ENCODE data around the gene CHURC1. TPM values are rescaled to one million over a fixed set of nuclear protein-coding genes. Genes with fewer than 3 reads are reported as not detected.

The CHURC1 gene
- total and polyA plus RNA-seq, 2 experiments from 2014 or later, result 42.0 to 218 TPM

GRCh38 chr14:64958201-64958600 is 43.9 kb downstream of the CHURC1 start:
- DNase-seq (ENCODE audit: low spot score) (no peak), ATAC-seq (no peak)
- Mint-ChIP-seq H3K27me3 (ENCODE audit: insufficient read depth, low read depth, poor library complexity) (peaks cover 4% of the 10 kb centered on the region), H3K4me3 (no peak overlapping the region), H3K36me3 (ENCODE audit: low read depth) (peaks cover 12% of the 10 kb centered on the region), H3K9me3 (no peaks in the 10 kb centered on the region; the same call in 2 of the 3 replicates), H3K4me1 (peaks cover 49% of the 10 kb centered on the region), H3K27ac (no peak overlapping the region)
- H3K4me2 ChIP-seq, result no peak overlapping the region
- peaks cover 10% of the 10 kb centered on the region for H3F3A ChIP-seq (replicated peaks; ENCODE audit: low read depth)
- peaks cover 32% of the 10 kb centered on the region for H3K4me1 ChIP-seq (ENCODE audit: insufficient read depth)
- H3K27ac ChIP-seq (ENCODE audit: low read depth), result no peak overlapping the region
- H3K79me2 ChIP-seq (replicated peaks; ENCODE audit: insufficient read depth), result peaks cover 27% of the 10 kb centered on the region
- no peaks in the 10 kb centered on the region for H3K36me3 ChIP-seq (ENCODE audit: insufficient read depth)
- H3K9me2 ChIP-seq (ENCODE audit: insufficient read depth), result no peaks in the 10 kb centered on the region
- no peak overlapping the region for H2AFZ ChIP-seq
- no peaks in the 10 kb centered on the region; the same call in none of the 2 replicates for H4K20me1 ChIP-seq (replicated peaks; ENCODE audit: insufficient read depth)
- no peaks in the 10 kb centered on the region for H3K27me3 ChIP-seq (ENCODE audit: insufficient read depth)
- no peak overlapping the region for H3K4me3 ChIP-seq
- TF ChIP-seq ZNF331 (CRISPR knock-in tag; IDR thresholded peaks at IDR 0.05; ENCODE audit: low read depth) (no peak), ZNF114 (CRISPR knock-in tag; IDR thresholded peaks at IDR 0.05) (no peak), JUNB (IDR thresholded peaks at IDR 0.05; ENCODE audit: unreplicated experiment) (no peak), ZNF462 (CRISPR knock-in tag; IDR thresholded peaks at IDR 0.05) (no peak), CREB1 (CRISPR knock-in tag; IDR thresholded peaks at IDR 0.05; ENCODE audit: low read depth) (no peak), STAT1 (IDR thresholded peaks at IDR 0.05; ENCODE audit: unreplicated experiment) (no peak), EZH2phosphoT487 (IDR thresholded peaks at IDR 0.05; ENCODE audit: unreplicated experiment) (no peak), CTCF (conservative IDR thresholded peaks at IDR 0.05; ENCODE audit: low read depth in 2 of 2) (no peak)
